SK-N-MC (cell line): ENCODE measurements around the gene GGACT.

Source experiments
- FOXP2 ChIP-seq: optimal IDR thresholded peaks from 2 replicates; pipeline ENCODE3; 2011; ENCODE audit warnings: mild to moderate bottlenecking, moderate library complexity; ENCODE audit not compliant: insufficient read depth; ENCODE audit errors: extremely low read length, control extremely low read depth
- POLR2AphosphoS5 ChIP-seq: IDR thresholded peaks from 2 replicates; pipeline ENCODE4 v1.6.1; 2012; ENCODE audit warnings: mild to moderate bottlenecking, low read depth, low read length, borderline replicate concordance

DNA sequence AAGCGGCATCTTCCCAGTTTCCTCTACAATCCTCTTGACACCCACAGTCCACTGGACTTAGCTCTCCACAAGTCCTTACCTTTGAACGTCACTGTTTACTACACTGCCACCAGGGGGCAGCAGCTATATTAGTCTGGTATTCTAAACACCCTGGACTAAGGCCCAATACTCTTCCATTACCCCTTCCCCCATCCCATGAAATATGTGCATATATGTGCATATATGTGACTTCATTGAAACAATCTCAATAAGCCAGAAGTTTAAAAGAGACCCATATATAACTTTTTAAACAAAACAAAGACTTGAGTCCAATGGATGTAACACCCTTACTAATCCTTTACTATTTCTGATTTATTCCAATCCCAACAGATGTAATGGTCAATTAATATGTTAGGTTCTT lies 15.5 kb downstream of the GGACT start:
- TF ChIP-seq POLR2AphosphoS5 = no peak
- no peak for TF ChIP-seq FOXP2
